Measurements from ENCODE around the gene KRT4. TPM values are rescaled to one million over a fixed set of nuclear protein-coding genes. Genes with fewer than 3 reads are reported as not detected.
"Not testable (repeated sequence)": the region's sequence is repeated elsewhere in the genome, so short reads cannot be mapped to it uniquely, and the experiment has no call there.

The KRT4 gene
- total RNA-seq, 1 donor from 2014 or later: not detected

DNA sequence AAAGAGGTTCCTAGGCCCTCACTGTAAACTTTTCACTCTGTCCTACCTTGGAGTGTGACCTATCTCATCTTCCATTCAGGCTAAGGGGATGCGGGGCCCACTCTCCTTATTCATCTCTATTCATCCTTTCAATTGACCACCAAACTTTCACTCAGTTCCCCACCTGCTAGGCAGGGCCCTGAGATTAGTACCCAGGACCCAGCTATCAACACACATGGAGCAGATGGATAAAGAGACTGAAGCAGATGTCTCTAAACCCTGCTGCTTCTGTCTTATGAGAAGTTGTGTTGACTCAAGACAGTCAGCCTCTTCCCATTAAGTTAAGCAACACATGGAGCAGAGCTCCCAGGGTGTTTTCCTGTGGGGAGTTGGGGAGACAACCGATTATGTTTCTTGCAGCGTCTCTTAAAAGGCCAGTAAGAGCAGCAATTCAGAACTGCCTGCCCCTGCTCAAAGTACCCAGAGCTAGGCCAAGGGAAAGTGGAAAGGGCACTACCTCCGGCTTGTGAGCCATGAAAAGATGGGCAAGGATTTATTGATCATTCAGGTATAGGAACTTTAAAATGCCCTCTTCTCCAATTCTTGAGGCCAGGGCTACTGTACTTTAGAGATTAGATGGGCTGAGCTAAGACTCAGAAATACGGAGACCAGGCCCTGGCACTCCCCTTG lies 47.4 kb downstream of the KRT4 start:
- DNase-seq (ENCODE audit: low read depth): no peak
- peaks cover 2% of the 10 kb centered on the region for H3K27me3 ChIP-seq (ENCODE audit: control insufficient read depth, insufficient read depth, low read length)

DNA sequence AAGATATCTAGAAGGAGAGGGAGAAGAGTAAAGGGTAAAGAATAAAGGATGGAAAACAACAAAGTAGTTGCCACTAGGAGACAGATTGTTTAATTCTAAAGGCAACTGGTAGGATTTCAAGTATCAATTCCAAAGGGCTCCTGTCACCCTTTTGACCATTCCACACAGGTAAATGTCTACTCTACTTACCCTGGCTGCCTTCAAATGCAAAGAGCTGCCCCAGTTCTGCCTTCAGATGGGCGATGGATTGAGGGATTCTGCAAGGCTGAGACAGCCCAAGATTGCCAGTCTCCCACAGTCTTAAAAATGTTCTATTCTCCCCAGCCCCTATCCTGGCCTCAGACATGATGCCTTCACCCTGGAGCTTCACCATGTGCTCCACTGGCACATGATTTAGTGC lies 48.2 kb downstream of the KRT4 start:
- no peaks in the 10 kb centered on the region for H3K36me3 ChIP-seq (ENCODE audit: control insufficient read depth, insufficient read depth, low read length)
- H3K27me3 ChIP-seq (ENCODE audit: control insufficient read depth, insufficient read depth, low read length): peaks cover 2% of the 10 kb centered on the region
- TF ChIP-seq, protein P1, sequence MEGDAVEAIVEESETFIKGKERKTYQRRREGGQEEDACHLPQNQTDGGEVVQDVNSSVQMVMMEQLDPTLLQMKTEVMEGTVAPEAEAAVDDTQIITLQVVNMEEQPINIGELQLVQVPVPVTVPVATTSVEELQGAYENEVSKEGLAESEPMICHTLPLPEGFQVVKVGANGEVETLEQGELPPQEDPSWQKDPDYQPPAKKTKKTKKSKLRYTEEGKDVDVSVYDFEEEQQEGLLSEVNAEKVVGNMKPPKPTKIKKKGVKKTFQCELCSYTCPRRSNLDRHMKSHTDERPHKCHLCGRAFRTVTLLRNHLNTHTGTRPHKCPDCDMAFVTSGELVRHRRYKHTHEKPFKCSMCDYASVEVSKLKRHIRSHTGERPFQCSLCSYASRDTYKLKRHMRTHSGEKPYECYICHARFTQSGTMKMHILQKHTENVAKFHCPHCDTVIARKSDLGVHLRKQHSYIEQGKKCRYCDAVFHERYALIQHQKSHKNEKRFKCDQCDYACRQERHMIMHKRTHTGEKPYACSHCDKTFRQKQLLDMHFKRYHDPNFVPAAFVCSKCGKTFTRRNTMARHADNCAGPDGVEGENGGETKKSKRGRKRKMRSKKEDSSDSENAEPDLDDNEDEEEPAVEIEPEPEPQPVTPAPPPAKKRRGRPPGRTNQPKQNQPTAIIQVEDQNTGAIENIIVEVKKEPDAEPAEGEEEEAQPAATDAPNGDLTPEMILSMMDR (IDR thresholded peaks at IDR 0.05; ENCODE audit: insufficient read depth, low read length, poor library complexity, severe bottlenecking): no peak
- DNase-seq (ENCODE audit: low read depth): no peak
- no peak overlapping the region for H3K4me3 ChIP-seq (ENCODE audit: low read depth, low read length)

More for the DNA sequence above, 47.4 kb downstream of the KRT4 start:
- Histone ChIP-seq H3K4me3 (ENCODE audit: low read depth, low read length) (no peak overlapping the region), H3K36me3 (ENCODE audit: control insufficient read depth, insufficient read depth, low read length) (no peaks in the 10 kb centered on the region)
- TF ChIP-seq, protein P1 (IDR thresholded peaks at IDR 0.05; ENCODE audit: insufficient read depth, low read length, poor library complexity, severe bottlenecking): no peak

DNA sequence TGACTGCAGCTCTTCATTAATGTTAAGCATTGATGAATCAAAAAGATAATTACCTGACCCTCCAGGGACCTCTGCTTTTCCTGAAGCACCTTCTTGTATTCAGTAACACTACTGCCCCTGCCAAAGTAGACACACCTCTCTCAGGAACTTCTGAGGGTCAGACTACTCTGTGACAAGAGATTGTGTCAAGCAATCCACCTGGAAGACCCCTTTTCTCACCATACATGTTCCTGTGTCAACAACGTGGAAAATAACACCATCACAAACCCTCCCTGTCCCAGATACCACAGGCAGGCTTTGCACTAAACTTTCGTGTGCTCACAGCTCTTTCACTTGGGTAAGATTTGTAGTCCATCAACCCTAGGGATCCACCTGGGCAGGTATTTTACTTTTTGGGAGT lies 49.9 kb downstream of the KRT4 start:
- no peaks in the 10 kb centered on the region for H3K36me3 ChIP-seq (ENCODE audit: control insufficient read depth, insufficient read depth, low read length)
- DNase-seq (ENCODE audit: low read depth): no peak
- H3K27me3 ChIP-seq (ENCODE audit: control insufficient read depth, insufficient read depth, low read length): peaks cover 4% of the 10 kb centered on the region
- H3K4me3 ChIP-seq (ENCODE audit: low read depth, low read length): no peak overlapping the region
- TF ChIP-seq, protein P1 (IDR thresholded peaks at IDR 0.05; ENCODE audit: insufficient read depth, low read length, poor library complexity, severe bottlenecking): no peak

- DNase-seq (ENCODE audit: low read depth): no peak
- Histone ChIP-seq H3K36me3 (ENCODE audit: control insufficient read depth, insufficient read depth, low read length) (no peaks in the 10 kb centered on the region), H3K27me3 (ENCODE audit: control insufficient read depth, insufficient read depth, low read length) (peaks cover 4% of the 10 kb centered on the region), H3K4me3 (ENCODE audit: low read depth, low read length) (no peak overlapping the region)
- TF ChIP-seq, protein P1 (IDR thresholded peaks at IDR 0.05; ENCODE audit: insufficient read depth, low read length, poor library complexity, severe bottlenecking): no peak
Observed at GRCh38 chr12:52763036-52763659, 50.8 kb downstream of the KRT4 start.

DNA sequence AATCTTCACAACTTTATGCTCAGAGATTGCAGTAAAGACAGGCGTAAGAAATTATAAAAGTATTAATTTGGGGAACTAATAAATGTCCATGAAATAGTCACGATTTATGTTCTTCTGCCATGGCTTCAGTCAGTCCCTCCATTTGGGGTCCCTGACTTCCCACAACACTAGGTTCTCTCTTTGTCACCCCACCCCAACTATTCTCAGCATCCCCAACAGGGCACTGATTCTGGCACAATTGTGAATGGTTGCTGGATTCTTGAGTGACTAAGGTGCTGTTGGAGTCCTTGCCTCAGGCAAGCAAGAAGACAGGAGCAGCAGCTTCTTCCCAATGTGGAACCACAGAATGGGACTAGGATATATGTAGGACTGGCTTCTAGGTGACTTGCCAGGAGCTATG lies 52.1 kb downstream of the KRT4 start:
- Histone ChIP-seq H3K36me3 (ENCODE audit: control insufficient read depth, insufficient read depth, low read length) (no peaks in the 10 kb centered on the region), H3K27me3 (ENCODE audit: control insufficient read depth, insufficient read depth, low read length) (peaks cover 4% of the 10 kb centered on the region), H3K4me3 (ENCODE audit: low read depth, low read length) (no peak overlapping the region)
- TF ChIP-seq, protein P1 (IDR thresholded peaks at IDR 0.05; ENCODE audit: insufficient read depth, low read length, poor library complexity, severe bottlenecking): no peak
- no peak for DNase-seq (ENCODE audit: low read depth)

DNA sequence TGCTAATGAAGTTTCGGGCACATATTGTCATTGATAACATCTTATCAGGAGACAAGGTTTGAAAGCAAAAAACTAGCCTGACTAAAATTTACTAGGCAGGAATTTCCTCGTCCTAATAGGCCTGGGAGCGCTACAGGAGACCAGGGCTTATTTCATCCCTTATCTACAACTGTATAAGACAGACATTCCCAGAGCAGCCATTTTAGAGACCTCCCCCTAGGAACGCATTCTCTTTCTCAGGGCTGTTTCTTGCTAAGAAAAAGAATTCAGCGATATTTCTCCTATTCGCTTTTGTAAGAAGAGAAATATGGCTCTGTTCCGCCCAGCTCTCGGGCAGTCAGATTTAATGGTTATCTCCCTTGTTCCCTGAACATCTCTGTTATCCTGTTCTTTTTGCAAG lies 52.7 kb downstream of the KRT4 start:
- not testable (repeated sequence) for DNase-seq (ENCODE audit: low read depth); H3K27me3 ChIP-seq (ENCODE audit: control insufficient read depth, insufficient read depth, low read length); H3K36me3 ChIP-seq (ENCODE audit: control insufficient read depth, insufficient read depth, low read length); H3K4me3 ChIP-seq (ENCODE audit: low read depth, low read length)

Data from kidney epithelial cell (primary cell).